Muscle layer of colon (tissue), 2 donors: Measurements from ENCODE around the gene LPCAT1.

Experiments
- H3K27ac ChIP-seq: one replicate; pipeline ENCODE4 v1.7.0; 2013; ENCODE audit warnings: low read depth, mild to moderate bottlenecking, low read length, moderate library complexity
- H3K27me3 ChIP-seq, 2 donors: one replicate each; pipeline ENCODE4 v1.7.0; 2013; ENCODE audit warnings: low read length in 2 of 2, mild to moderate bottlenecking in 2 of 2; ENCODE audit not compliant: insufficient read depth in 2 of 2, control insufficient read depth in 1 of 2
- H3K36me3 ChIP-seq: one replicate; pipeline ENCODE4 v1.7.0; 2013; ENCODE audit warnings: mild to moderate bottlenecking, low read length; ENCODE audit not compliant: insufficient read depth
- H3K4me1 ChIP-seq: one replicate; pipeline ENCODE4 v1.7.0; 2013; ENCODE audit warnings: mild to moderate bottlenecking, low read length; ENCODE audit not compliant: insufficient read depth
- H3K4me3 ChIP-seq, 2 donors: one replicate each; pipeline ENCODE4 v1.7.0; 2013; ENCODE audit warnings: low read length in 2 of 2, low read depth in 1 of 2, mild to moderate bottlenecking in 1 of 2, moderate library complexity in 1 of 2
- H3K9ac ChIP-seq: one replicate; pipeline ENCODE4 v1.7.0; 2013; ENCODE audit warnings: low read length
- H3K9me3 ChIP-seq: one replicate; pipeline ENCODE4 v1.7.0; 2013; ENCODE audit warnings: mild to moderate bottlenecking, low read length
- donor health status: abdominal sarcoma.
- donor health status: Adenocarcinoma of cecum.

Gene LPCAT1

GRCh38 chr5:1493413-1493812 lies 30.3 kb downstream of the LPCAT1 start:
- H3K9ac ChIP-seq, result no peak overlapping the region
- no peaks in the 10 kb centered on the region for H3K9me3 ChIP-seq
- H3K27ac ChIP-seq, result no peak overlapping the region
- peaks cover 38% of the 10 kb centered on the region for H3K36me3 ChIP-seq
- no peaks in the 10 kb centered on the region for H3K27me3 ChIP-seq
- no peak overlapping the region for H3K4me3 ChIP-seq
- H3K4me1 ChIP-seq, result peaks cover 11% of the 10 kb centered on the region

DNA sequence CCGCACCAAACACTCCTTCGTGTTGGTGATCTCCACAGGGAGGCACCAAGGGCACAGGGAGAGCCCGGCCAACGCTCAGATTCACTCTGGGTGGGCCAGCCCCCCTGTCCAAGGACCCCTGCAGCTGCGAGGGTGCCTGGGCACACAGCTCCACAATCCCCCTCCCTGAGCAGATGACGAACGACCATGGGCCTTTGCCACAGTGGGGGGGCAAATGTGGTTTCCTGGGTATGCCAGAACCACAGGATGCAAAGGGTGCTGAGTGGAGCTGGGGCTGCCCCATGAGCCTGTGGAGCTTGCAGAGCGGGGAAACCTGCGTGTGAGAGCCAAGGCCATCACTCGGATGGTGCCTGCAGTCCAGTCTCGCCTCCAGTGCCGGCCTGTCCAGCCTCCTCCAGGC lies 31.0 kb downstream of the LPCAT1 start:
- no peak overlapping the region for H3K9ac ChIP-seq
- peaks cover 40% of the 10 kb centered on the region for H3K36me3 ChIP-seq
- peaks cover 11% of the 10 kb centered on the region for H3K4me1 ChIP-seq
- H3K9me3 ChIP-seq, result no peaks in the 10 kb centered on the region
- H3K27ac ChIP-seq, result no peak overlapping the region
- no peaks in the 10 kb centered on the region for H3K27me3 ChIP-seq
- no peak overlapping the region for H3K4me3 ChIP-seq

DNA sequence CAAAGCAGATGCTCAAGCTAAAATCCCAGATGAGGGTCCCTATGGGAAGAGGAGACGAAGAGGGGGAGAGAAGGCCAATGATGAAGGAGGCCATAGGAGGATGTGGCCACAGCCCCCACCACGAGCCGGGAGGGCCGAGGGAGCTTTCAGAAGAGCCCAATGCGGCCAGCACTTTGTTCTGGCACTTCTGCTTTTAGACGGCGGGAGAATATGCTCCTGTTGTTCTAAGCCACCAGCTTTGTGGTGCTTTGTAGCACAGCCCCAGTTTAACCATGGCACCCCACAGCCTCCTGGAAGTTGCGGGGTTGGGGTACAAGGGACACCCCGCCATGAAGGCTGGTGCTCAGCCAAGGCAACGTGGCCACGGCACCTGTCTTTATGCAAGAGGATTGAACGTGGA lies 33.4 kb downstream of the LPCAT1 start:
- Histone ChIP-seq H3K27me3 (no peaks in the 10 kb centered on the region), H3K4me1 (no peaks in the 10 kb centered on the region), H3K9me3 (no peaks in the 10 kb centered on the region), H3K36me3 (peaks cover 62% of the 10 kb centered on the region), H3K9ac (no peak overlapping the region), H3K27ac (no peak overlapping the region), H3K4me3 (no peak overlapping the region)

DNA sequence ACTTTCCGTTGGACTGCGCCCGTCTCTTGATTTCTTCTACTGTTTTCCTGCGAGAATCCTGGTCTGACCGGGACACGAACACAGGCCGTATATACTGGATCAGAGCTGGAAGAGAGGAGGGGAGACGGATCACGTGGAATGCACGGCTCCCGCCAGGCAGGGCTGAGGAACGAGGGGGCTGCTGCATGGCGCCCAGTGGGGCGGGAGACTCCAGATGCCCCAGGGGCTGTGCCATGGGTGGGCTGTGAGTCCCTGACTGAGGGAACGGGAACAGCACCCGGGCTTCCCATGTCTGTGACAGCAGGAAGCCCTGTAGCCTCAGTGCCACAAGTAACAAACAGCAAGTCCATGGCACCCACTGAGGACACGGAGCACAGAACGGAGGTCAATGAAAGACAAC lies 34.0 kb downstream of the LPCAT1 start:
- Histone ChIP-seq H3K9me3 (no peaks in the 10 kb centered on the region), H3K4me1 (no peaks in the 10 kb centered on the region), H3K9ac (no peak overlapping the region), H3K27ac (no peak overlapping the region), H3K36me3 (peaks cover 62% of the 10 kb centered on the region), H3K4me3 (no peak overlapping the region), H3K27me3 (no peaks in the 10 kb centered on the region)

DNA sequence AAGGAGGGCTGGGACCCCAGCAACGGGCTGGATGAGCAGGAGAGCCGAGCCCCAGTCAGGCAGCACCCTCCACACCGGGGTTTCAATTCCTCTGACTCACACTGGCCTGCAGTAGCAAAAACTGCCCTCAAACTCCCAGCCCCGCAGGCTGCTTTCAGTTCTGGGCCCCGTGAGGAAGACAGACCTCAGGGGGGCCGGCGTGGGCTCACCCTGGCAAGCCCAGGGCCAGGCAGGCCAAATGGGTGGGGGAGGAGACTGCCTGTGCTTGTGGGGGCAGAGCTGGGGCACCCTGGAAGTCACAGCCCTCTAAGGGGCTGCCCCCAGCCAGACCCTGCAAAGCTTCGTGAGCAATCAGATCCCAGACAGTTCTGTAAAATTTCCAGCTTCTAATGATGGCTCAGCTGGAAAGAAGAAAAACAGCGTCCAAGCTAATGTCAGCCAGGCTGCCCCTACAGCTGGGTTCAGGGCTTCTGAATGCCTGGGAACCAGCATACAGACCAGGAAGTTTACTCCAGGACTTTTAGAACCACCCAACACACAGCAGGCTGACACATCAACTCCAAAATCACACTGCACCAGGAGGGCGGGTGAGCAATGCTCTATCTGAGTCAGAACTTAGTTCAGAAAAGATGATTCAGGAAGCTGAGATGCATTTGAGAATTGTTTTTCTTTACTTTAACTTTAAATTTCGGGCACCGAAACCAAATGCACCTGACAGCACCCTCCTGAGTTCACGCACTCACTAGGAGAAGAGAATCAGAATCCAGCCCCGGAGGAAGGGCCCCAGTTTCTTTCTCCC lies 34.7 kb downstream of the LPCAT1 start:
- Histone ChIP-seq H3K4me1 (no peaks in the 10 kb centered on the region), H3K9ac (no peak overlapping the region), H3K27ac (no peak overlapping the region), H3K27me3 (no peaks in the 10 kb centered on the region), H3K9me3 (no peaks in the 10 kb centered on the region), H3K4me3 (no peak overlapping the region), H3K36me3 (peaks cover 62% of the 10 kb centered on the region)

- H3K4me3 ChIP-seq, result no peak overlapping the region
- H3K4me1 ChIP-seq, result no peaks in the 10 kb centered on the region
- H3K9ac ChIP-seq, result no peak overlapping the region
- H3K9me3 ChIP-seq, result no peaks in the 10 kb centered on the region
- H3K36me3 ChIP-seq, result peaks cover 46% of the 10 kb centered on the region
- H3K27me3 ChIP-seq, result no peaks in the 10 kb centered on the region
- H3K27ac ChIP-seq, result no peak overlapping the region
These were observed 36.5 kb downstream of the LPCAT1 start for GRCh38 chr5:1487079-1487764.

- no peak overlapping the region for H3K27ac ChIP-seq
- peaks cover 42% of the 10 kb centered on the region for H3K36me3 ChIP-seq
- no peak overlapping the region for H3K9ac ChIP-seq
- no peak overlapping the region for H3K4me3 ChIP-seq
- no peaks in the 10 kb centered on the region for H3K4me1 ChIP-seq
- H3K9me3 ChIP-seq, result no peaks in the 10 kb centered on the region
- no peaks in the 10 kb centered on the region for H3K27me3 ChIP-seq
These were observed 37.5 kb downstream of the LPCAT1 start for GRCh38 chr5:1486271-1486670.

DNA sequence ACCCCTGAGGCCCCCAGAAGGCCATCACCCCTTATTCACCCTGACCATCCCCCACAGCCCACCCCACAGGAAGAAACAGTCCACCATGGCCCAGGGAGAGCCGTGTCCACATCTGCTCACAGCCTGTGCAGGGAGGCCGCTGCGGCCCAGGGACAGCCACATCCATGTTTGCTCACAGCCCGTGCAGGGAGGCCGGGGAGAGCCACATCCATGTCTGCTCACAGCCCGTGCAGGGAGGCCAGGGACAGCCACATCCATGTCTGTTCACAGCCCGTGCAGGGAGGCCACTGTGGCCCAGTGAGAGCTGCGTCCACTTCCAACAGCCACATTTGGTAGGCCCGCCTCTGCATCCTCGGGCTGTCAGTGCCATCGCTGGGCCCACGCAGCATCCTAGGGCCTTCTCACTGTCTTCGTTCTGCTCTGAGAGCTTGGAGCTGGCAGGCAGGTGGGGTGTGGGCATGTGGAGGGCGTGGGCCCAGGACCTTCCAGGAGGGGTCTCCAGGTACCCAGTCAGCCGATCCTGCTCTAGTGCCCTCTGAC lies 38.1 kb downstream of the LPCAT1 start:
- Histone ChIP-seq H3K9ac (no peak overlapping the region), H3K36me3 (peaks cover 36% of the 10 kb centered on the region), H3K4me1 (no peaks in the 10 kb centered on the region), H3K27ac (no peak overlapping the region), H3K9me3 (no peaks in the 10 kb centered on the region), H3K4me3 (no peak overlapping the region), H3K27me3 (no peaks in the 10 kb centered on the region)

DNA sequence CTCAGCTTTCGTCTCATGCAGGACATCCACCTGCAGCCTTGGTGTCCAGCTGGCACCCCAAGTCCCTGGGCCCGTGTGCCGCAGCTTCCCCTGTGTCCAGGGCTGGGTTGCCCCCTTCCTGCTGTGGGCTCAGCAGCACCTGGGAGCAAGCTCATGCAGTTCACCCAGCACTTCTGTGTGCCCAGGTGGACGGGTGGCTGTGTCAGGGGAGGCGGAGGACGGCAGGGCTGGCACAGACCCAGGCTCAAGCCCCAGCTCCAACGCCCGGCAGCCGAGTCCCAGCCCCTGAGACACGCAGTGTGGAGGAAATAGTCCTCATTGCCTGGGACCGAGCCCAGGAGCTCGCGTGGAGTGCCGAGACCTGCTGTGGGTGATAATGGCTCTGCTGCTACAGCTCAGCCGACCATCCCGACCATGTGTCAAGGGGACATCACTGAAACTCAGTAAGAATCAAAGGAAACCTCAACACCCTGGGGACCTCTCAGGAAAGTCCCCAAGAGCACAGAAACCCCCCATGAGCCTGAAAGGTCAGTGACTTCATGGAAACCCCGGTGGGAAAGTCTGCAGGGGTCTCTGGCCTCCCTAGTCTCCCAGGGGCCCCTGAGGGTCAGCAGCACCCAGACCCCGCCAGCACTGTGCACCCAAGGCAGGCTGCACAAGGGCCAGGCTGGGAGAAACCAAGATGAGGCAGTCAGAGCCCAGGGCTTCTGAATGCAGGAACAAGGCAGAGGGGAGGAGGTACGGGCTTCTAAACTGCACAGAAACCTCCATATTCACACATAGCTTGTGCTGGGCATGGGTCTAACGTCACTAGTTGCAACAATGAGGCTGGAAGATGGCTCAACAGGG lies 38.8 kb downstream of the LPCAT1 start:
- no peak overlapping the region for H3K9ac ChIP-seq
- H3K36me3 ChIP-seq, result peaks cover 30% of the 10 kb centered on the region
- H3K4me3 ChIP-seq, result no peak overlapping the region
- no peak overlapping the region for H3K27ac ChIP-seq
- H3K9me3 ChIP-seq, result no peaks in the 10 kb centered on the region
- no peaks in the 10 kb centered on the region for H3K27me3 ChIP-seq
- H3K4me1 ChIP-seq, result no peaks in the 10 kb centered on the region

DNA sequence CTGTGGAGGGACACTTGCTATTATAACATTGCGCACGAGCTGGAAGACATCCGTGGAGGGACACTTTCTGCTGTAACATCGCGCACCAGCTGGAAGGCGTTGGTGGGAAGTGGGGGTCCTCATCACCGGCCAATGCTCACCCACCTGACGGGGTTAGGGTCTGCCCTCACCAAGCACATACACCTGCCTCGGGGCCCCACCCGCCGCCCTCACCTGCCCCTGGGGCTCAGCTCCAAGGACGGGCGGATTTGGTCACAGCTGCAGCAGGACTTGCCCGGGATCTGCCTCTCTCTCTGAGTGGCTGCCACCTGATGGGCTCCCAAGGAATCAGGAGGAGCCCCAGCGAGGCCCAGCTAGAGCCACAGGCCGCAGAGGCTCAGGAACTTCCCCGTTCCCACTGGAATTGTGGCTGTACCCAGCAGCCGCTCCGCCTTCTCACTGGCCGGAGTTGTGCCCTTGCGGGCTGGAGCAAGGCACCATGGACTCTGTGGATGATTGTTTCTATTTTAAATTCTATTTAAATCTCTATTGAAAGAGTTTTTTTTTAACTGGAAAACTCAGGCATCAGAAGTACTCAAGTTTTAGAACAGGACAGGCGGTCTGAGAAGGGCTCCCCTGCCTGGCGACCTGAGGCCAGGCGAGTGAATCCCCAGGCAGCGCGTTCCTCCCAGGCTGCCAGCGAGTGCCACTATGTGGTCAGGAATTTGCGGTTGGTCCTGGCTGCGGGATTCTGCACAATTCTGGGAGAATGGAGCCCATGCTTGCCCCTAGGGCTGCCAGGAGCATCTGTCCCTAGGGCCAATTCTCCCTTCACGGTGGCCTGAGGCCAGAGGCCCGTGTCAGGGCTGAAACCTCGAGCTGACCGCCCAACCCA lies 39.7 kb downstream of the LPCAT1 start:
- Histone ChIP-seq H3K4me1 (no peaks in the 10 kb centered on the region), H3K4me3 (no peak overlapping the region), H3K9ac (no peak overlapping the region), H3K9me3 (no peaks in the 10 kb centered on the region), H3K27me3 (no peaks in the 10 kb centered on the region), H3K36me3 (peaks cover 26% of the 10 kb centered on the region), H3K27ac (no peak overlapping the region)
